ENCODE results near the gene SULT1A4.
"Not testable (repeated sequence)": the region's sequence is repeated elsewhere in the genome, so short reads cannot be mapped to it uniquely, and the experiment has no call there.

DNA sequence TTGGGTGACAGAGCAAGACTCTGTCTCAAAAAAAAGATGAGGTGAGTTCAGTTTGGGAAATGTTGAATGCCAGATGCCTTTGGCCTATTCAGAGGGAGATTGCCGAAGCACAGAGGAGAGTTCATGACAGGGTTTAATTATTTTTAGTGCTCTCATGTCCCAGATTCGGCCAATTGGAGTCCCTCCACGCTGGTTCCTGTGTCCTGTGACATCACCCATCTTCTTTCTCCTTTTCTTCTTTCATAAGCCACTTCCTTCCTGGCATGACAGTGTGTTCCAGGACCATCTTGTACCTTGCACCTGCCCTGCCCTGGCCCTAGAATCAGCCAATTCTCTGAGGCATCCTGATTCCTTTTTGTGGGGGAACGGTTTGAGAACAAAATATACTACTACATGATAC lies 12.4 kb downstream of the SULT1A4 start:
- TF ChIP-seq, protein P1, sequence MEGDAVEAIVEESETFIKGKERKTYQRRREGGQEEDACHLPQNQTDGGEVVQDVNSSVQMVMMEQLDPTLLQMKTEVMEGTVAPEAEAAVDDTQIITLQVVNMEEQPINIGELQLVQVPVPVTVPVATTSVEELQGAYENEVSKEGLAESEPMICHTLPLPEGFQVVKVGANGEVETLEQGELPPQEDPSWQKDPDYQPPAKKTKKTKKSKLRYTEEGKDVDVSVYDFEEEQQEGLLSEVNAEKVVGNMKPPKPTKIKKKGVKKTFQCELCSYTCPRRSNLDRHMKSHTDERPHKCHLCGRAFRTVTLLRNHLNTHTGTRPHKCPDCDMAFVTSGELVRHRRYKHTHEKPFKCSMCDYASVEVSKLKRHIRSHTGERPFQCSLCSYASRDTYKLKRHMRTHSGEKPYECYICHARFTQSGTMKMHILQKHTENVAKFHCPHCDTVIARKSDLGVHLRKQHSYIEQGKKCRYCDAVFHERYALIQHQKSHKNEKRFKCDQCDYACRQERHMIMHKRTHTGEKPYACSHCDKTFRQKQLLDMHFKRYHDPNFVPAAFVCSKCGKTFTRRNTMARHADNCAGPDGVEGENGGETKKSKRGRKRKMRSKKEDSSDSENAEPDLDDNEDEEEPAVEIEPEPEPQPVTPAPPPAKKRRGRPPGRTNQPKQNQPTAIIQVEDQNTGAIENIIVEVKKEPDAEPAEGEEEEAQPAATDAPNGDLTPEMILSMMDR (IDR thresholded peaks at IDR 0.05) = not testable (repeated sequence)
- not testable (repeated sequence) for TF ChIP-seq POLR2AphosphoS5, POLR2A, EP300 (IDR thresholded peaks at IDR 0.05)

All from upper lobe of left lung (tissue), 4 donors.